GM18868 (cell line): ENCODE measurements around the gene AP4E1.
"Not testable (repeated sequence)": the region's sequence is repeated elsewhere in the genome, so short reads cannot be mapped to it uniquely, and the experiment has no call there.

ENCODE experiments used
- ATAC-seq: cut with Tn5 transposase; IDR thresholded peaks from one replicate; pipeline ENCODE4 v1.9.1; 2021; ENCODE audit warnings: mild to moderate bottlenecking, moderate library complexity; ENCODE audit not compliant: unreplicated experiment

AP4E1 gene

GRCh38 chr15:50943638-50944037 is 35.2 kb downstream of the AP4E1 start:
- ATAC-seq, result no peak

- no peak for ATAC-seq
These were observed 36.2 kb downstream of the AP4E1 start for GRCh38 chr15:50944672-50945071.

- no peak for ATAC-seq
These were observed 37.2 kb downstream of the AP4E1 start for GRCh38 chr15:50945725-50946124.

GRCh38 chr15:50950745-50951144 is 42.3 kb downstream of the AP4E1 start:
- not testable (repeated sequence) for ATAC-seq

- ATAC-seq, result no peak
These were observed 44.8 kb downstream of the AP4E1 start for GRCh38 chr15:50953302-50953701.

GRCh38 chr15:50954837-50955236 is 46.4 kb downstream of the AP4E1 start:
- ATAC-seq, result not testable (repeated sequence)

- no peak for ATAC-seq
These were observed 51.2 kb downstream of the AP4E1 start for GRCh38 chr15:50959717-50960116.

GRCh38 chr15:50964075-50964474 is 55.6 kb downstream of the AP4E1 start:
- ATAC-seq, result no peak

- no peak for ATAC-seq
These were observed 59.9 kb downstream of the AP4E1 start for GRCh38 chr15:50968353-50968752.

- ATAC-seq, result no peak
These were observed 62.0 kb downstream of the AP4E1 start for GRCh38 chr15:50970524-50970923.

- ATAC-seq, result no peak
These were observed 62.6 kb downstream of the AP4E1 start for GRCh38 chr15:50971115-50971514.

- no peak for ATAC-seq
These were observed 63.1 kb downstream of the AP4E1 start for GRCh38 chr15:50971542-50971941.

- no peak for ATAC-seq
These were observed 65.1 kb downstream of the AP4E1 start for GRCh38 chr15:50973605-50974004.

GRCh38 chr15:50977162-50977561 is 68.7 kb downstream of the AP4E1 start:
- ATAC-seq, result no peak

- ATAC-seq, result no peak
These were observed 70.1 kb downstream of the AP4E1 start for GRCh38 chr15:50978580-50978979.

GRCh38 chr15:50979041-50979440 is 70.6 kb downstream of the AP4E1 start:
- ATAC-seq, result no peak

GRCh38 chr15:50993598-50993997 is 85.1 kb downstream of the AP4E1 start:
- ATAC-seq, result no peak

- ATAC-seq, result no peak
These were observed 88.2 kb downstream of the AP4E1 start for GRCh38 chr15:50996641-50997040.

GRCh38 chr15:50997371-50998051 is 89.0 kb downstream of the AP4E1 start:
- no peak for ATAC-seq

- ATAC-seq, result no peak
These were observed 95.6 kb downstream of the AP4E1 start for GRCh38 chr15:51004103-51004551.

GRCh38 chr15:51006336-51006985 is 98.0 kb downstream of the AP4E1 start:
- ATAC-seq, result no peak

GRCh38 chr15:51007131-51007666 is 98.7 kb downstream of the AP4E1 start:
- no peak for ATAC-seq
